ENCODE measurements around the gene NCAM1.

The NCAM1 gene

GRCh38 chr11:113163291-113164030, 202.2 kb downstream of the NCAM1 start:
- H3K36me3 ChIP-seq (ENCODE audit: insufficient read depth, low read depth, low read length) = no peaks in the 10 kb centered on the region
- no peaks in the 10 kb centered on the region for H3K9me3 ChIP-seq (ENCODE audit: insufficient read depth, low read depth, low read length)
- H3K9ac ChIP-seq (ENCODE audit: low read depth, low read length) = no peak overlapping the region
- no peak overlapping the region for H3K27ac ChIP-seq (ENCODE audit: low read length)
- no peaks in the 10 kb centered on the region for H3K27me3 ChIP-seq (ENCODE audit: insufficient read depth, low read length)
- H3K4me3 ChIP-seq (ENCODE audit: low read length) = no peak overlapping the region
- no peaks in the 10 kb centered on the region for H3K4me1 ChIP-seq (ENCODE audit: insufficient read depth, low read length)

- H3K27ac ChIP-seq (ENCODE audit: low read length) = no peak overlapping the region
- H3K27me3 ChIP-seq (ENCODE audit: insufficient read depth, low read length) = no peaks in the 10 kb centered on the region
- no peaks in the 10 kb centered on the region for H3K9me3 ChIP-seq (ENCODE audit: insufficient read depth, low read depth, low read length)
- H3K9ac ChIP-seq (ENCODE audit: low read depth, low read length) = no peak overlapping the region
- no peaks in the 10 kb centered on the region for H3K36me3 ChIP-seq (ENCODE audit: insufficient read depth, low read depth, low read length)
- H3K4me1 ChIP-seq (ENCODE audit: insufficient read depth, low read length) = no peaks in the 10 kb centered on the region
- no peak overlapping the region for H3K4me3 ChIP-seq (ENCODE audit: low read length)
Observed at GRCh38 chr11:113166280-113166679, 205.1 kb downstream of the NCAM1 start.

- Histone ChIP-seq H3K4me1 (ENCODE audit: insufficient read depth, low read length) (no peaks in the 10 kb centered on the region; the same call in 1 of the 2 replicates), H3K36me3 (ENCODE audit: insufficient read depth, low read depth, low read length) (no peaks in the 10 kb centered on the region), H3K9me3 (ENCODE audit: insufficient read depth, low read depth, low read length) (no peaks in the 10 kb centered on the region), H3K4me3 (ENCODE audit: low read length) (no peak overlapping the region), H3K27ac (ENCODE audit: low read length) (no peak overlapping the region), H3K27me3 (ENCODE audit: insufficient read depth, low read length) (no peaks in the 10 kb centered on the region), H3K9ac (ENCODE audit: low read depth, low read length) (no peak overlapping the region)
Observed at GRCh38 chr11:113167599-113167998, 206.4 kb downstream of the NCAM1 start.

- no peaks in the 10 kb centered on the region; the same call in 1 of the 2 replicates for H3K4me1 ChIP-seq (ENCODE audit: insufficient read depth, low read length)
- H3K4me3 ChIP-seq (ENCODE audit: low read length) = no peak overlapping the region
- no peaks in the 10 kb centered on the region for H3K9me3 ChIP-seq (ENCODE audit: insufficient read depth, low read depth, low read length)
- no peak overlapping the region for H3K27ac ChIP-seq (ENCODE audit: low read length)
- no peaks in the 10 kb centered on the region for H3K36me3 ChIP-seq (ENCODE audit: insufficient read depth, low read depth, low read length)
- no peak overlapping the region for H3K9ac ChIP-seq (ENCODE audit: low read depth, low read length)
- H3K27me3 ChIP-seq (ENCODE audit: insufficient read depth, low read length) = no peaks in the 10 kb centered on the region
Observed at GRCh38 chr11:113168354-113169342, 207.4 kb downstream of the NCAM1 start.

- Histone ChIP-seq H3K4me3 (ENCODE audit: low read length) (no peak overlapping the region), H3K9ac (ENCODE audit: low read depth, low read length) (no peak overlapping the region)
Observed at GRCh38 chr11:113172382-113172951, 211.2 kb downstream of the NCAM1 start.

GRCh38 chr11:113173126-113173525, 211.9 kb downstream of the NCAM1 start:
- Histone ChIP-seq H3K4me1 (ENCODE audit: insufficient read depth, low read length) (no peaks in the 10 kb centered on the region; the same call in 1 of the 2 replicates), H3K4me3 (ENCODE audit: low read length) (no peak overlapping the region), H3K27ac (ENCODE audit: low read length) (no peak overlapping the region), H3K9me3 (ENCODE audit: insufficient read depth, low read depth, low read length) (no peaks in the 10 kb centered on the region), H3K27me3 (ENCODE audit: insufficient read depth, low read length) (no peaks in the 10 kb centered on the region), H3K36me3 (ENCODE audit: insufficient read depth, low read depth, low read length) (no peaks in the 10 kb centered on the region), H3K9ac (ENCODE audit: low read depth, low read length) (no peak overlapping the region)

More at GRCh38 chr11:113172382-113172951, 211.2 kb downstream of the NCAM1 start:
- H3K27me3 ChIP-seq (ENCODE audit: insufficient read depth, low read length) = no peaks in the 10 kb centered on the region
- no peaks in the 10 kb centered on the region for H3K9me3 ChIP-seq (ENCODE audit: insufficient read depth, low read depth, low read length)
- no peaks in the 10 kb centered on the region for H3K36me3 ChIP-seq (ENCODE audit: insufficient read depth, low read depth, low read length)
- no peaks in the 10 kb centered on the region; the same call in 1 of the 2 replicates for H3K4me1 ChIP-seq (ENCODE audit: insufficient read depth, low read length)
- no peak overlapping the region for H3K27ac ChIP-seq (ENCODE audit: low read length)

GRCh38 chr11:113174882-113175281, 213.7 kb downstream of the NCAM1 start:
- H3K9me3 ChIP-seq (ENCODE audit: insufficient read depth, low read depth, low read length) = no peaks in the 10 kb centered on the region
- no peak overlapping the region for H3K27ac ChIP-seq (ENCODE audit: low read length)
- peaks cover 13% of the 10 kb centered on the region for H3K4me1 ChIP-seq (ENCODE audit: insufficient read depth, low read length)
- no peaks in the 10 kb centered on the region for H3K36me3 ChIP-seq (ENCODE audit: insufficient read depth, low read depth, low read length)
- H3K9ac ChIP-seq (ENCODE audit: low read depth, low read length) = no peak overlapping the region
- H3K4me3 ChIP-seq (ENCODE audit: low read length) = no peak overlapping the region
- H3K27me3 ChIP-seq (ENCODE audit: insufficient read depth, low read length) = no peaks in the 10 kb centered on the region

- no peaks in the 10 kb centered on the region for H3K27me3 ChIP-seq (ENCODE audit: insufficient read depth, low read length)
- no peaks in the 10 kb centered on the region for H3K36me3 ChIP-seq (ENCODE audit: insufficient read depth, low read depth, low read length)
- no peak overlapping the region for H3K4me3 ChIP-seq (ENCODE audit: low read length)
- peaks cover 13% of the 10 kb centered on the region for H3K4me1 ChIP-seq (ENCODE audit: insufficient read depth, low read length)
- no peak overlapping the region for H3K9ac ChIP-seq (ENCODE audit: low read depth, low read length)
- H3K9me3 ChIP-seq (ENCODE audit: insufficient read depth, low read depth, low read length) = no peaks in the 10 kb centered on the region
- H3K27ac ChIP-seq (ENCODE audit: low read length) = no peak overlapping the region
Observed at GRCh38 chr11:113176599-113177360, 215.6 kb downstream of the NCAM1 start.

GRCh38 chr11:113177671-113178070, 216.5 kb downstream of the NCAM1 start:
- H3K4me1 ChIP-seq (ENCODE audit: insufficient read depth, low read length) = peaks cover 13% of the 10 kb centered on the region

GRCh38 chr11:113178381-113179070, 217.3 kb downstream of the NCAM1 start:
- no peak overlapping the region for H3K27ac ChIP-seq (ENCODE audit: low read length)
- no peak overlapping the region for H3K9ac ChIP-seq (ENCODE audit: low read depth, low read length)
- H3K4me1 ChIP-seq (ENCODE audit: insufficient read depth, low read length) = peaks cover 13% of the 10 kb centered on the region
- no peak overlapping the region for H3K4me3 ChIP-seq (ENCODE audit: low read length)
- no peaks in the 10 kb centered on the region for H3K36me3 ChIP-seq (ENCODE audit: insufficient read depth, low read depth, low read length)
- H3K27me3 ChIP-seq (ENCODE audit: insufficient read depth, low read length) = no peaks in the 10 kb centered on the region
- no peaks in the 10 kb centered on the region for H3K9me3 ChIP-seq (ENCODE audit: insufficient read depth, low read depth, low read length)

More at GRCh38 chr11:113177671-113178070, 216.5 kb downstream of the NCAM1 start:
- no peaks in the 10 kb centered on the region for H3K27me3 ChIP-seq (ENCODE audit: insufficient read depth, low read length)
- H3K4me3 ChIP-seq (ENCODE audit: low read length) = no peak overlapping the region
- no peak overlapping the region for H3K9ac ChIP-seq (ENCODE audit: low read depth, low read length)
- H3K36me3 ChIP-seq (ENCODE audit: insufficient read depth, low read depth, low read length) = no peaks in the 10 kb centered on the region
- no peaks in the 10 kb centered on the region for H3K9me3 ChIP-seq (ENCODE audit: insufficient read depth, low read depth, low read length)
- H3K27ac ChIP-seq (ENCODE audit: low read length) = no peak overlapping the region
